AG09319 (cell line): ENCODE results near the gene SDHB.

Experiments
- DNase-seq: peaks from one replicate; pipeline ENCODE4 v3.0.0-alpha.2; 2010; ENCODE audit warnings: low read depth; ENCODE audit errors: extremely low read depth
- CTCF ChIP-seq: IDR thresholded peaks from 2 replicates; pipeline ENCODE4 v1.5.1; 2011; ENCODE audit warnings: low read depth, mild to moderate bottlenecking, inconsistent platforms, low read length, moderate library complexity

SDHB gene

DNA sequence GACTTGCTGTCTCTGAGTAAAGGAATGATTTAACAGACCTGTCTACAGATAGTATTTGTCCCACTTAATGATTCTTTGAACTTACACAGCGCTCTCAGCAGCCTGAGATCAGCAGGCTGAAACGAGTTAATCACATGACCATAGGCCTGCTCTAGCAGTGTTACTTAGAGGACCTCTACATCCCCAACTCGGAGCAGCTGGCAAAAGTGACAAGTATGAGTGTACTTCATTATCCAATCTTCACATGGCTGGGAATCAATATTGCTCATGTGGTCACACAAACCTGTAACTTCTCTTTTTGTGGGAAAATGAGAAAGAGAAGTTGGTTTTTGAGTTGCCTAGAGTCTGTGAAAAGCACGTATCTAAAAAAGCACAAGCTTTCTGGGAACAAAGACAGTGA, 30.7 kb downstream of the SDHB start:
- no peak for TF ChIP-seq CTCF

GRCh38 chr1:17021896-17022295, 31.9 kb downstream of the SDHB start:
- no peak for DNase-seq
- TF ChIP-seq CTCF: no peak

More for the DNA sequence above, 30.7 kb downstream of the SDHB start:
- no peak for DNase-seq

DNA sequence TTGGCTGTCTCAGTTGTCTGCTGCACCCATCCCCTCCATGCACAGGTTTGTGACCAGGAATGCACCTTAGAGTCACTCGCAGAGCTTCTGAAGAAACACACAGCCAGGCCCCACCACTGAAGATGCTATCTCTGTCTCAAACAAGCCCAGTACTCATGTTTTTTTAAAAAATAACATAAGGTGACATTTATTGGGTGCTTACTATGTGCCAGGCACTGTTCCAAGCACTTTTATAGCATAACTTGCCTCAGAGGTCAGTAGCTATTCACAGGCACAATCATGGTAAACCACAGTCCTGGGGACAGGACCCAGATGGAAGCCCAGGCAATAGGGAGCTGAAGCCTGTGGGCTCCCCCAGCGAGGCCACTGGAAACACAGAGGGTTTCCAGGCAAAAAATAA, 33.3 kb downstream of the SDHB start:
- TF ChIP-seq CTCF: no peak
- no peak for DNase-seq

- no peak for DNase-seq
- TF ChIP-seq CTCF: no peak
These were observed 35.0 kb downstream of the SDHB start for GRCh38 chr1:17018849-17019248.

- no peak for DNase-seq
- TF ChIP-seq CTCF: no peak
These were observed 36.4 kb downstream of the SDHB start for GRCh38 chr1:17017435-17017834.

- TF ChIP-seq CTCF: no peak
- DNase-seq: no peak
These were observed 37.5 kb downstream of the SDHB start for GRCh38 chr1:17016317-17016661.

DNA sequence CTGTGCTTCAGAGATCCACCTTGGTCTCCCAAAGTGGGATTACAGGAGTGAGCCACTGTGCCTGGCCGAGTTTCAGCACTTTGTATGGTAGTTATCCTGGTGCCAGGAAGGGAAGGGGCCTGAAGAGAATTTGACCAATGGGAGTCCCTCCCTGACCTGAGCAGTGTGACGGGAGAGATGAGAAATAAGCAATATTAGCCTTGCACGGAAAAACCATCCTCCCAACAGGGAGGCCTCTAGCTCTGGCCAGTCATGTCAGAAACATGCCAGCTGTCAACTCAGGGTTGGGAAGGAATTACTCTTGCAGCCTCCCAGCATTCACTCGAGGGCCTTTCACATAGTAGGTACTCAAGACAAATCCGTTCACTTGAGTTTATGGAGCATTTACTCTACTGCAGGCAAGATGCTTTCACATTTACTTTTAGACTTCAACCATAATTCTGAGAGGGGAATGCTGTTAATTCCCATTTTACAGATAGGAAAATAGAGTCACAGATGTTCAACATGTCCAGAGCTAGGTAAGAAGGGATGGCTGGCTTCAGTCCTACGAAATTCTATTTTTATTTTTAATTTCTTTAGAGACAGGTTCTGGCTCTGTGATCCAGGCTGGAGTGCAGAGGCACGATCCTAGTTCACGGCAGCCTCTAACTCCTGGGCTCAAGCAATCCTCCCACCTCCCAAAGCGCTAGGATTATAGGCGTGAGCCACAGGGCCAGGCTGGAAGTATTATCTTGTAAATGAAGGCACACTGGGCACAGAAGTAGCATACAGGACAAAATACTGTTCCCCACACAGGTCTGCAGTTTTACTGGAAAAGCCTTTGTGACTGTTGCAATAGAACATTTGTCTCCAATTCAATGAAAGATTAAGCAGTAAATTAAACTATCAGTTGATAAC, 38.9 kb downstream of the SDHB start:
- TF ChIP-seq CTCF: no peak
- DNase-seq: no peak
